Activated CD4-positive, alpha-beta T cell treated with anti-CD3 and anti-CD28 coated beads, Interleukin-2, amount 50 U/mL, for 48 hours (primary cell): Measurements from ENCODE around the gene NIM1K.
"Not testable (repeated sequence)": the region's sequence is repeated elsewhere in the genome, so short reads cannot be mapped to it uniquely, and the experiment has no call there.

Experiments used
- DNase-seq, 2 experiments: peaks; one replicate each; pipeline ENCODE4 v3.0.0-alpha.2; 2020

NIM1K gene

GRCh38 chr5:43191740-43192557 is at the start of gene NIM1K:
TSS of gene NIM1K (plus strand) at chr5:43192225. CDS start at chr5:43245776, 53,551 bp downstream.
- DNase-seq, result peak; percentile 49 to 53

- DNase-seq, result no peak
Observed at GRCh38 chr5:43145071-43145470, 47.0 kb upstream of the NIM1K start.

- DNase-seq, result no peak
Observed at GRCh38 chr5:43146958-43147357, 45.1 kb upstream of the NIM1K start.

- DNase-seq, result no peak
Observed at GRCh38 chr5:43148417-43148816, 43.6 kb upstream of the NIM1K start.

- no peak for DNase-seq
Observed at GRCh38 chr5:43149231-43149630, 42.8 kb upstream of the NIM1K start.

GRCh38 chr5:43150075-43150474 is 42.0 kb upstream of the NIM1K start:
- no peak for DNase-seq

- DNase-seq, result no peak
Observed at GRCh38 chr5:43150748-43151147, 41.3 kb upstream of the NIM1K start.

- DNase-seq, result no peak
Observed at GRCh38 chr5:43152946-43153345, 39.1 kb upstream of the NIM1K start.

GRCh38 chr5:43154469-43154868 is 37.6 kb upstream of the NIM1K start:
- no peak for DNase-seq

GRCh38 chr5:43155394-43156096 is 36.5 kb upstream of the NIM1K start:
- no peak for DNase-seq

GRCh38 chr5:43156388-43156787 is 35.6 kb upstream of the NIM1K start:
- no peak for DNase-seq

- no peak for DNase-seq
Observed at GRCh38 chr5:43157068-43157467, 35.0 kb upstream of the NIM1K start.

- no peak for DNase-seq
Observed at GRCh38 chr5:43161244-43161643, 30.8 kb upstream of the NIM1K start.

- not testable (repeated sequence) for DNase-seq
Observed at GRCh38 chr5:43164801-43165200, 27.2 kb upstream of the NIM1K start.

GRCh38 chr5:43165323-43165722 is 26.7 kb upstream of the NIM1K start:
- DNase-seq, result no peak

- DNase-seq, result no peak
Observed at GRCh38 chr5:43168175-43168574, 23.9 kb upstream of the NIM1K start.

GRCh38 chr5:43171451-43171850 is 20.6 kb upstream of the NIM1K start:
- DNase-seq, result no peak

GRCh38 chr5:43171926-43172325 is 20.1 kb upstream of the NIM1K start:
- DNase-seq, result no peak

GRCh38 chr5:43172779-43173178 is 19.2 kb upstream of the NIM1K start:
- DNase-seq, result no peak

GRCh38 chr5:43174586-43174985 is 17.4 kb upstream of the NIM1K start:
- no peak for DNase-seq

GRCh38 chr5:43179836-43180235 is 12.2 kb upstream of the NIM1K start:
- DNase-seq, result no peak

GRCh38 chr5:43182421-43182820 is 9.6 kb upstream of the NIM1K start:
- no peak for DNase-seq

GRCh38 chr5:43183101-43183500 is 8.9 kb upstream of the NIM1K start:
- DNase-seq, result not testable (repeated sequence)
